Ovary (tissue), 9 donors: ENCODE data around the gene PPP1R13L. TPM values are rescaled to one million over a fixed set of nuclear protein-coding genes. Genes with fewer than 3 reads are reported as not detected.

Source experiments
- DNase-seq, 5 donors: peaks; one replicate each; pipeline ENCODE4 v3.0.0-alpha.2; 2019 to 2020
- H3K27ac ChIP-seq, 2 donors: fragments of 200-600 bp; one replicate each; pipeline versions ENCODE4 v1.5.1 to v1.8.0; 2019 to 2022
- H3K27me3 ChIP-seq: fragments of 200-600 bp; one replicate; pipeline ENCODE4 v1.8.0; 2022
- H3K36me3 ChIP-seq: fragments of 200-600 bp; sonication (generic); one replicate; pipeline ENCODE4 v1.5.1; 2019
- H3K4me1 ChIP-seq: one replicate; pipeline ENCODE4 v1.8.1; 2013; ENCODE audit warnings: mild to moderate bottlenecking, moderate library complexity; ENCODE audit not compliant: insufficient read depth
- H3K4me3 ChIP-seq: fragments of 200-600 bp; sonication (generic); one replicate; pipeline ENCODE4 v1.5.1; 2017
- H3K9me3 ChIP-seq, 2 donors: fragments of 200-600 bp in 1 of 2; sonication (generic) in 1 of 2; one replicate each; pipeline versions ENCODE4 v1.5.1 to v1.8.1; 2013 to 2019; ENCODE audit warnings: mild to moderate bottlenecking in 1 of 2, moderate library complexity in 1 of 2
- EP300 ChIP-seq: sonication (generic); formaldehyde crosslinking; IDR thresholded peaks from one replicate; pipeline ENCODE4 v1.6.1; 2017; ENCODE audit warnings: antibody characterized with exemption
- POLR2A ChIP-seq: fragments of 450-650 bp; IDR thresholded peaks from one replicate; pipeline ENCODE4 v1.6.1; 2017; ENCODE audit warnings: antibody characterized with exemption, mild to moderate bottlenecking, moderate library complexity
- WGBS, 3 donors: extraction: QIAGEN DNeasy Blood & Tissue Kit in 1 of 3; methylation state at CpG; one replicate each; pipeline versions ENCODE4 v1.1.5 to v1.1.7; 2013 to 2017; 5-methylcytosine and 5-hydroxymethylcytosine counted together
- intact Hi-C, 4 donors: fragments of 100-400 bp; cut with DNase I; formaldehyde crosslinking; loops; one replicate each; pipeline versions ENCODE4 v1.11.0 to v1.15.1; 2022 to 2023
- polyA plus RNA-seq, 2 donors: library from polyadenylated mRNA; stranded (reverse); fragments of 200-250 nt in 1 of 2; fragments of 350-450 nt in 1 of 2; fragmentation: Illumina TruSeq in 1 of 2; extraction: RNeasy Lipid Tissue Mini Kit (QIAGEN cat#74804) in 1 of 2; gene quantifications; one replicate each; pipeline ENCODE4 v1.2.3, GENCODE V29; 2013 to 2014
- total RNA-seq, 7 donors: library from RNA; depleted of rRNA in 2 of 7; stranded (reverse); fragments of >200 nt in 2 of 7; fragmentation: NEBNext Ultra II Directional in 3 of 7; extraction: Animal tissue kit (Norgen Biotek cat#: 25700) in 3 of 7; gene quantifications; one replicate each; pipeline versions ENCODE4 v1.1.0 to v1.2.4, GENCODE V29; 2016 to 2023
- TF ChIP-seq, protein P1 (sequence below), 3 donors: fragments of 450-650 bp in 2 of 3; fragments of 200-600 bp in 1 of 3; IDR thresholded peaks; one replicate each; pipeline versions ENCODE4 v1.5.1 to v1.8.0; 2016 to 2022; ENCODE audit warnings: antibody characterized with exemption in 3 of 3, mild to moderate bottlenecking in 1 of 3
- donor health status: DM: no; HTN: no; CAD: no; lungs with moderate emphysema.
- donor health status: DM: no; HTN: no; CAD: no.
- donor health status: Bipolar disorder and iron deficiency.
- donor health status: DM: yes; HTN: yes; CAD: no.
- donor health status: DM: no; HTN: no; CAD: no.
- donor health status: DM: yes; HTN: yes; CAD: no.

Gene PPP1R13L
- total and polyA plus RNA-seq, 9 donors: 6.8 to 29.1 (median 13.3) TPM

- TF ChIP-seq EP300: no peak
- no peak overlapping the region for H3K4me3 ChIP-seq
- intact Hi-C loops: no loop called here
- no peaks in the 10 kb centered on the region for H3K9me3 ChIP-seq
- no peaks in the 10 kb centered on the region for H3K27me3 ChIP-seq
- H3K4me1 ChIP-seq: no peaks in the 10 kb centered on the region
- no peaks in the 10 kb centered on the region for H3K36me3 ChIP-seq
- H3K27ac ChIP-seq: no peak overlapping the region
- WGBS, 3 donors: 74 to 85% (median 79%) methylated on average over 3 of the region's 3 CpGs
- DNase-seq: no peak
These were observed 13.5 kb downstream of the PPP1R13L start for GRCh38 chr19:45391346-45391745.

DNA sequence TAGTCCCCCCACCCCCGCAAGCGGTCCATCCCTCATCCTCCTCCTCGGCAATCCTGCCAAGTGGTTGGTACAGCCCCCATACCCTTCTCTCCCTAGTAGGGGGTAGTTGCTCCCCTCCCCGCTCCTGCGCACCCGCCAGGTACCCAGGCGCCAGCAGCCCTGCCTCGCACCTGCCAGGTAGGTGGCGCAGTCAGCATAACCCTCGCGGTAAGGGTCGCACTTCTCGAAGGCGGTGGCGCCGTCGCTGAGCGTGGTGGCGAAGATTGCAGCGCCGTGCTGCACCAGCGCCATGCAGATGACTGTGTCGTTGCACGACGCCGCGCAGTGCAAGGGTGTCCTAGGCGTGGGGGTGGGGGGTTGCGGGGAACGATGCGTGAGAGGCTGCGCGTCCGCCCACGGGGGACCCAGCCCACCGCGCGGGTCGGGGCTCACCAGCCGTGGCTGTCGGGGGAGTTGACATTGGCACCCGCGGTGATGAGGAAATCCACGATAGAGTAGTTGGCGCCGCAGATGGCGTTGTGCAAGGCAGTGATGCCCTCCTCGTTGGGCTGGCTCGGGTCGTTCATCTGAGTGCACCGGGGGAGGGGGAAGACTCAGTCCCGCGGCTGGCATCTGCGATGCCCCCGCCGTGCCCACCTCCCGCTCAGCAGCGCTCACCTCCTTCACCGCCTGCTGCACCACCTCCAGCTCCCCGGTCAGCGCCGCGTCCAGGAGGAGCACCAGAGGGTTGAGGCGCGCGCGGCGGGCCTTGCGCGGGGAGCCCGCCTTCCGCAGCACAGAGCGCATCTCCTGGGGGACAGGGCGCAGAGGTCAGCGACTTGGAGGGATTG lies 19.3 kb downstream of the PPP1R13L start:
- no peaks in the 10 kb centered on the region for H3K36me3 ChIP-seq
- H3K27me3 ChIP-seq: no peaks in the 10 kb centered on the region
- intact Hi-C loops: no loop called here
- TF ChIP-seq, protein P1, sequence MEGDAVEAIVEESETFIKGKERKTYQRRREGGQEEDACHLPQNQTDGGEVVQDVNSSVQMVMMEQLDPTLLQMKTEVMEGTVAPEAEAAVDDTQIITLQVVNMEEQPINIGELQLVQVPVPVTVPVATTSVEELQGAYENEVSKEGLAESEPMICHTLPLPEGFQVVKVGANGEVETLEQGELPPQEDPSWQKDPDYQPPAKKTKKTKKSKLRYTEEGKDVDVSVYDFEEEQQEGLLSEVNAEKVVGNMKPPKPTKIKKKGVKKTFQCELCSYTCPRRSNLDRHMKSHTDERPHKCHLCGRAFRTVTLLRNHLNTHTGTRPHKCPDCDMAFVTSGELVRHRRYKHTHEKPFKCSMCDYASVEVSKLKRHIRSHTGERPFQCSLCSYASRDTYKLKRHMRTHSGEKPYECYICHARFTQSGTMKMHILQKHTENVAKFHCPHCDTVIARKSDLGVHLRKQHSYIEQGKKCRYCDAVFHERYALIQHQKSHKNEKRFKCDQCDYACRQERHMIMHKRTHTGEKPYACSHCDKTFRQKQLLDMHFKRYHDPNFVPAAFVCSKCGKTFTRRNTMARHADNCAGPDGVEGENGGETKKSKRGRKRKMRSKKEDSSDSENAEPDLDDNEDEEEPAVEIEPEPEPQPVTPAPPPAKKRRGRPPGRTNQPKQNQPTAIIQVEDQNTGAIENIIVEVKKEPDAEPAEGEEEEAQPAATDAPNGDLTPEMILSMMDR (IDR thresholded peaks at IDR 0.05): no peak
- TF ChIP-seq EP300 (no peak), POLR2A (no peak)
- H3K9me3 ChIP-seq: no peaks in the 10 kb centered on the region
- H3K4me1 ChIP-seq: no peaks in the 10 kb centered on the region
- no peak overlapping the region for H3K27ac ChIP-seq
- DNase-seq: no peak
- no peak overlapping the region for H3K4me3 ChIP-seq
- WGBS, 3 donors: 5 to 13% (median 11%) methylated on average over 56 to 75 of the region's 75 CpGs

- DNase-seq: no peak
- no peak for TF ChIP-seq POLR2A
- no peak for TF ChIP-seq EP300
- TF ChIP-seq, protein P1 (IDR thresholded peaks at IDR 0.05): no peak
- intact Hi-C loops: no loop called here
- H3K9me3 ChIP-seq: no peaks in the 10 kb centered on the region
- no peak overlapping the region for H3K27ac ChIP-seq
- no peak overlapping the region for H3K4me3 ChIP-seq
- no peaks in the 10 kb centered on the region for H3K36me3 ChIP-seq
- 77 to 94% (median 92%) methylated on average over 29 of the region's 29 CpGs for WGBS, 3 donors
- H3K4me1 ChIP-seq: no peaks in the 10 kb centered on the region
- no peaks in the 10 kb centered on the region for H3K27me3 ChIP-seq
These were observed 22.4 kb downstream of the PPP1R13L start for GRCh38 chr19:45382426-45382825.

GRCh38 chr19:45380107-45380506 lies 24.8 kb downstream of the PPP1R13L start:
- no peaks in the 10 kb centered on the region for H3K27me3 ChIP-seq
- TF ChIP-seq, protein P1 (IDR thresholded peaks at IDR 0.05): no peak
- TF ChIP-seq EP300: no peak
- TF ChIP-seq POLR2A: no peak
- no peak overlapping the region for H3K27ac ChIP-seq
- DNase-seq: no peak
- no peaks in the 10 kb centered on the region for H3K9me3 ChIP-seq
- no peaks in the 10 kb centered on the region for H3K4me1 ChIP-seq
- 52 to 83% (median 71%) methylated on average over 1 of the region's 1 CpG for WGBS, 3 donors
- intact Hi-C loops: no loop called here
- H3K4me3 ChIP-seq: no peak overlapping the region
- H3K36me3 ChIP-seq: no peaks in the 10 kb centered on the region

- peak in 3 of 5 donors; percentile 54 to 68 (median 64) for DNase-seq
- no peaks in the 10 kb centered on the region for H3K27me3 ChIP-seq
- H3K4me3 ChIP-seq: no peak overlapping the region
- no peaks in the 10 kb centered on the region for H3K4me1 ChIP-seq
- H3K36me3 ChIP-seq: no peaks in the 10 kb centered on the region
- H3K9me3 ChIP-seq: no peaks in the 10 kb centered on the region
- TF ChIP-seq, protein P1 (IDR thresholded peaks at IDR 0.05): no peak
- TF ChIP-seq EP300 (no peak), POLR2A (no peak)
- intact Hi-C loops: no loop called here
- 12 to 20% (median 17%) methylated on average over 13 of the region's 13 CpGs for WGBS, 3 donors
- H3K27ac ChIP-seq: no peak overlapping the region
These were observed 28.7 kb downstream of the PPP1R13L start for GRCh38 chr19:45376045-45376724.
